Measurements from ENCODE around the gene MAPK10.

Gene MAPK10

GRCh38 chr4:85953651-85954018 lies 406.2 kb downstream of the MAPK10 start:
- H2AFZ ChIP-seq (ENCODE audit: low read length), result no peak overlapping the region
- H3K79me2 ChIP-seq (ENCODE audit: insufficient read depth, low read length), result no peaks in the 10 kb centered on the region
- no peaks in the 10 kb centered on the region for H3K36me3 ChIP-seq (ENCODE audit: insufficient read depth, low read length)
- H3K27me3 ChIP-seq (ENCODE audit: insufficient read depth, low read length, poor library complexity, severe bottlenecking), result no peaks in the 10 kb centered on the region
- no peak overlapping the region for H3K4me2 ChIP-seq (ENCODE audit: low read depth, low read length, poor library complexity, severe bottlenecking)
- H3K9me2 ChIP-seq (replicated peaks; ENCODE audit: low read depth, low read length), result no peaks in the 10 kb centered on the region
- H3K4me3 ChIP-seq (ENCODE audit: low read length, poor library complexity, severe bottlenecking), result no peak overlapping the region
- H3K9me3 ChIP-seq (ENCODE audit: insufficient read depth, low read depth, low read length), result no peaks in the 10 kb centered on the region
- no peak overlapping the region for H3K9ac ChIP-seq (ENCODE audit: low read depth, low read length, poor library complexity, severe bottlenecking)
- no peaks in the 10 kb centered on the region for H4K20me1 ChIP-seq (ENCODE audit: insufficient read depth, low read length, poor library complexity, severe bottlenecking)
- H3F3A ChIP-seq (ENCODE audit: low read depth), result no peaks in the 10 kb centered on the region
- TF ChIP-seq EZH2phosphoT487 (IDR thresholded peaks at IDR 0.05; ENCODE audit: borderline replicate concordance) (no peak), CTCF (conservative IDR thresholded peaks at IDR 0.05; ENCODE audit: low read length) (no peak)
- peaks cover 36% of the 10 kb centered on the region for H3K4me1 ChIP-seq (ENCODE audit: insufficient read depth, low read length, poor library complexity, severe bottlenecking)

- H4K20me1 ChIP-seq (ENCODE audit: insufficient read depth, low read length, poor library complexity, severe bottlenecking), result no peaks in the 10 kb centered on the region
- H3K36me3 ChIP-seq (ENCODE audit: insufficient read depth, low read length), result no peaks in the 10 kb centered on the region
- H2AFZ ChIP-seq (ENCODE audit: low read length), result 0 out of 2 replicates have a peak overlapping the region, but pooled peaks have one; percentile 23
- no peak overlapping the region for H3K4me3 ChIP-seq (ENCODE audit: low read length, poor library complexity, severe bottlenecking)
- H3K4me1 ChIP-seq (ENCODE audit: insufficient read depth, low read length, poor library complexity, severe bottlenecking), result peaks cover 32% of the 10 kb centered on the region
- H3K4me2 ChIP-seq (ENCODE audit: low read depth, low read length, poor library complexity, severe bottlenecking), result no peak overlapping the region
- H3K9me2 ChIP-seq (replicated peaks; ENCODE audit: low read depth, low read length), result no peaks in the 10 kb centered on the region
- no peak for TF ChIP-seq CTCF (conservative IDR thresholded peaks at IDR 0.05; ENCODE audit: low read length)
- no peak for TF ChIP-seq EZH2phosphoT487 (IDR thresholded peaks at IDR 0.05; ENCODE audit: borderline replicate concordance)
- no peak overlapping the region for H3K9ac ChIP-seq (ENCODE audit: low read depth, low read length, poor library complexity, severe bottlenecking)
- H3K27me3 ChIP-seq (ENCODE audit: insufficient read depth, low read length, poor library complexity, severe bottlenecking), result no peaks in the 10 kb centered on the region
- H3F3A ChIP-seq (ENCODE audit: low read depth), result no peaks in the 10 kb centered on the region
- no peaks in the 10 kb centered on the region for H3K79me2 ChIP-seq (ENCODE audit: insufficient read depth, low read length)
- no peaks in the 10 kb centered on the region for H3K9me3 ChIP-seq (ENCODE audit: insufficient read depth, low read depth, low read length)
Measured at GRCh38 chr4:85952972-85953650, 406.7 kb downstream of the MAPK10 start.

GRCh38 chr4:85952528-85952927 lies 407.3 kb downstream of the MAPK10 start:
- Histone ChIP-seq H3K4me2 (ENCODE audit: low read depth, low read length, poor library complexity, severe bottlenecking) (no peak overlapping the region), H3K27me3 (ENCODE audit: insufficient read depth, low read length, poor library complexity, severe bottlenecking) (no peaks in the 10 kb centered on the region), H3K9me3 (ENCODE audit: insufficient read depth, low read depth, low read length) (no peaks in the 10 kb centered on the region), H3K9me2 (replicated peaks; ENCODE audit: low read depth, low read length) (no peaks in the 10 kb centered on the region), H3K4me3 (ENCODE audit: low read length, poor library complexity, severe bottlenecking) (no peak overlapping the region), H3K79me2 (ENCODE audit: insufficient read depth, low read length) (no peaks in the 10 kb centered on the region), H2AFZ (ENCODE audit: low read length) (no peak overlapping the region), H3F3A (ENCODE audit: low read depth) (no peaks in the 10 kb centered on the region), H3K36me3 (ENCODE audit: insufficient read depth, low read length) (no peaks in the 10 kb centered on the region), H4K20me1 (ENCODE audit: insufficient read depth, low read length, poor library complexity, severe bottlenecking) (no peaks in the 10 kb centered on the region), H3K4me1 (ENCODE audit: insufficient read depth, low read length, poor library complexity, severe bottlenecking) (peaks cover 29% of the 10 kb centered on the region), H3K9ac (ENCODE audit: low read depth, low read length, poor library complexity, severe bottlenecking) (no peak overlapping the region)
- TF ChIP-seq EZH2phosphoT487 (IDR thresholded peaks at IDR 0.05; ENCODE audit: borderline replicate concordance), result no peak
- no peak for TF ChIP-seq CTCF (conservative IDR thresholded peaks at IDR 0.05; ENCODE audit: low read length)

Data from Loucy (cell line).